Measurements from ENCODE around the gene BLZF1.

DNA sequence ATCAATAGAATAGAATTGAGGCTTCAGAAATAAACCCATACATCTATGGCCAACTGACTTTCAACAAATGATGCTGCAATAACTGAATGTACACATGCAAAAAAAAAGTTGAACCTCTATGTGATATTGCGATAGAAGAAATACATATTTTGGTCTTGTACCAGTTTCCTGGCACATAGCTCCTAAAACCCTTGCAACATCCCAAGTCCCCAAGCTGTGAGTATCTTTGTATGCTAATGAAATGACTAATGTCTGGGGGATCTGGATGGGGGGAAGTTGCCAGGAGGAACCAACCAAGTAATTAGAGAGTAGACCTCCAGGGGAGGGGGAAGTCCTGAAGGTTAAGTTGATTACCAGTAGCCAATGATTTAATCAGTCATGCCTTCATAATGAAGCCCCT lies 24.4 kb downstream of the BLZF1 start:
- TF ChIP-seq, protein P1, sequence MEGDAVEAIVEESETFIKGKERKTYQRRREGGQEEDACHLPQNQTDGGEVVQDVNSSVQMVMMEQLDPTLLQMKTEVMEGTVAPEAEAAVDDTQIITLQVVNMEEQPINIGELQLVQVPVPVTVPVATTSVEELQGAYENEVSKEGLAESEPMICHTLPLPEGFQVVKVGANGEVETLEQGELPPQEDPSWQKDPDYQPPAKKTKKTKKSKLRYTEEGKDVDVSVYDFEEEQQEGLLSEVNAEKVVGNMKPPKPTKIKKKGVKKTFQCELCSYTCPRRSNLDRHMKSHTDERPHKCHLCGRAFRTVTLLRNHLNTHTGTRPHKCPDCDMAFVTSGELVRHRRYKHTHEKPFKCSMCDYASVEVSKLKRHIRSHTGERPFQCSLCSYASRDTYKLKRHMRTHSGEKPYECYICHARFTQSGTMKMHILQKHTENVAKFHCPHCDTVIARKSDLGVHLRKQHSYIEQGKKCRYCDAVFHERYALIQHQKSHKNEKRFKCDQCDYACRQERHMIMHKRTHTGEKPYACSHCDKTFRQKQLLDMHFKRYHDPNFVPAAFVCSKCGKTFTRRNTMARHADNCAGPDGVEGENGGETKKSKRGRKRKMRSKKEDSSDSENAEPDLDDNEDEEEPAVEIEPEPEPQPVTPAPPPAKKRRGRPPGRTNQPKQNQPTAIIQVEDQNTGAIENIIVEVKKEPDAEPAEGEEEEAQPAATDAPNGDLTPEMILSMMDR (IDR thresholded peaks at IDR 0.05; ENCODE audit: control extremely low read depth in 1 of 3, insufficient read depth in 1 of 3, low read depth in 1 of 3, low read length in 3 of 3), result no peak
- TF ChIP-seq TAF1 (IDR thresholded peaks at IDR 0.05; ENCODE audit: low read depth, low read length), result no peak
- TF ChIP-seq POLR2AphosphoS5 (IDR thresholded peaks at IDR 0.05; ENCODE audit: low read depth, low read length), result no peak
- TF ChIP-seq EZH2 (IDR thresholded peaks at IDR 0.05; ENCODE audit: low read depth, low read length, severe bottlenecking), result no peak
- TF ChIP-seq POLR2A (IDR thresholded peaks at IDR 0.05; ENCODE audit: control extremely low read depth in 1 of 2, low read depth in 2 of 2, low read length in 2 of 2), result no peak
- no peak for TF ChIP-seq EP300 (IDR thresholded peaks at IDR 0.05; ENCODE audit: borderline replicate concordance in 1 of 2, low read depth in 2 of 2, low read length in 2 of 2)
- no peak for TF ChIP-seq JUN (IDR thresholded peaks at IDR 0.05; ENCODE audit: low read depth, low read length)
- no peak for TF ChIP-seq NRF1 (IDR thresholded peaks at IDR 0.05; ENCODE audit: low read depth, low read length)
- no peak for TF ChIP-seq RNF2 (IDR thresholded peaks at IDR 0.05; ENCODE audit: borderline replicate concordance, low read depth, low read length, missing control alignments, poor library complexity, severe bottlenecking)
